Coronary artery (tissue), 2 donors: ENCODE results near the gene HTR1D.

Source experiments
- DNase-seq: peaks from one replicate; pipeline ENCODE4 v3.0.0-alpha.2; 2017; ENCODE audit warnings: low spot score
- H3K27ac ChIP-seq, 2 donors: fragments of 200-600 bp; sonication (generic); one replicate each; pipeline ENCODE4 v1.5.1; 2016 to 2019
- H3K4me3 ChIP-seq: fragments of 200-600 bp; sonication (generic); 2 replicates; pipeline ENCODE4 v1.5.1; 2016; ENCODE audit warnings: mild to moderate bottlenecking, moderate library complexity
- CTCF ChIP-seq: fragments of 200-600 bp; sonication (generic); IDR thresholded peaks from one replicate; pipeline ENCODE4 v1.5.1; 2019; ENCODE audit warnings: antibody characterized with exemption

Gene HTR1D

GRCh38 chr1:23171181-23171755 lies 46.0 kb downstream of the HTR1D start:
- TF ChIP-seq CTCF: no peak
- Histone ChIP-seq H3K4me3 (no peak overlapping the region), H3K27ac (peak overlapping the region in 1 of 2 donors; percentile 29)
- no peak for DNase-seq

DNA sequence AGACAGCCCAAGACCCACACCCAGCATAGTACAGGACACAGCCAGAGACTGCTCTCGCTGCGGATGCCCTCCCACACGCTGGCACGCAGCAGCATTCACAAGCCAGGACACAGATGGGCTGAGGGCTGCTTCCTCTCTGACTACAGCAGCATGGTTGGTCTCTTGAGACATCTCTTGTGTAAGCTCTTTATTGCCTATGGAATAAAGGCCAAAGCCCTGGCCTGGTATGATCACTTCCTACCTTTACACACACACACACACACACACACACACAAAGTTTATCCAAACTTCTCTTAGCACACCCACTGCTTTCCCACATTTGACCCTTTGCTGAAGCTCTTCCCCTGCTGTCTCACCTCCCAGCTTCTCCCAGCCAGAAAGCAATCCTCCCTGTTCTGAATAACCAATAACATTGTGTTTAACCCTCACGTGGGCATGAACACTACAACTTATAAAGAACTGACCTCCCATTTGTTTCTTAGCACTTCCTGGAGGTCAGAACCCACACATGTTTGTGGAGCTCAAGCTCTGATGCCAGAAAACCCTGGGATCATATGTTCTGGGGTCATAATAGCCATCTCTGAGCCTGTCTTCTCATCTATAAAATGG lies 47.5 kb downstream of the HTR1D start:
- peak overlapping the region; percentile 83 to 97 for H3K27ac ChIP-seq
- peak; percentile 84 for DNase-seq
- TF ChIP-seq CTCF: no peak
- peak overlapping the region; percentile 94 for H3K4me3 ChIP-seq

- no peak for TF ChIP-seq CTCF
- no peak for DNase-seq
- Histone ChIP-seq H3K27ac (peak overlapping the region; percentile 83 to 97), H3K4me3 (peak overlapping the region; percentile 94)
These were observed 48.1 kb downstream of the HTR1D start for GRCh38 chr1:23169195-23169575.

GRCh38 chr1:23168445-23169194 lies 48.7 kb downstream of the HTR1D start, which contains the start of gene LUZP1:
Gene LUZP1 (minus strand): TSS chr1:23168856.
- H3K4me3 ChIP-seq: peak within 1 kb of the TSS; percentile 94
- peak within 1 kb of the TSS; percentile 83 to 97 for H3K27ac ChIP-seq
- no peak for TF ChIP-seq CTCF
- DNase-seq: peak; percentile 93

DNA sequence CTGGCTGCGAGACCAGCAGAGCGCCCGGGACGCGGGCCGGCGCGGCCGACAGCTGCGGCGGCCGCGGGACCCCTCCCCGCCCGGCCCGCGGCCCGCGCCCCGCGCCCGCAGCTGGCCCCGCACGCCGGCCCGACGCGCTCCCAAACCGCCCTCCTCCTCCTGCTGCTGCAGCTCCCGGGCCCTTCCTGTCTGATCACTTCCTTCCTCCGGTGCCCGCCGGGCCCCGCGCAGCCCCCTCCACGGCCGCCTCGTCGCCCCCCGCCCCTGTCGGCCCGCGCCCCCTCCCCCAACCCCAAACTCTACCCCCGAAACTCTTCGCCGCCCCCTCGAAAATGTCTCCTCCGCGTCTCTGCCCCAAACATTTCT lies 49.2 kb downstream of the HTR1D start:
- no peak for TF ChIP-seq CTCF
- DNase-seq: no peak
- Histone ChIP-seq H3K4me3 (peak overlapping the region; percentile 94), H3K27ac (peak overlapping the region; percentile 83 to 97)

DNA sequence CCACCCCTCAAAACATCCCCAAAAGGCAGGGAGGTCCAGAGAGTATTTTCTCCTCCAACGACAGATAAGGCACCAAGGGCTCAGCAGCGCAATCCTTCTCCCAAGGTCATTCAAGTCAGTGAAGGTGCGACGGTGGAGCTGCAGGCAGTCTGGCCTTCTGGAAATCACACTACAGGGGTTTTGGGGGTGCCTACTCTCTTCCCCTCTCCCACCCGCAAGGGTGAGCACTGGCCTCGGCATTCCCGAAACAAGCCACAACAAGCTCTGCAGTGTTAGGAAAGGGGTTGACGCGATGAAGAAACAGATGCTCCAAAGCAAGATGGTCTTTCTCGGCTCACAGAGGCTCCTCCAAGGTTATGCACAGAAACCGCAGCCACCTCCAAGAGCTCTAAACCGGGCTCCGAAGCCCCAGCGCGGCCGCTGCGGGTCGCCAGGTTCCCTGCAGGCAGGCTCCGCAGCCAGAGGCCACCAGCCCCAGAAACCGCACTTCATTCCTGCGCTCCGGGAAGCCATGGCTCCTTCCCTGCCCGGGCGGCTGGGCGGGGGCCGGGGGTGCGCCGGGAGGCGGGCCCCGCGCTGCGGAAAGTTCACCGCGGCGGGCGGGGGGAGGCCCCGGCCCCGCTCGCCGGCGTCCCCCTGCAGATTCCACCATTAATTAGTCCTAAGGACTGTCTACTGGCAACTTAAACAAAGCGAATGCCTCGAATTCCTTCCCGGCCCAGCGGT lies 49.8 kb downstream of the HTR1D start:
- TF ChIP-seq CTCF: no peak
- peak overlapping the region; percentile 83 to 97 for H3K27ac ChIP-seq
- DNase-seq: peak; percentile 76
- peak overlapping the region; percentile 94 for H3K4me3 ChIP-seq
